Hepatic stellate cell (primary cell): ENCODE results near the gene GATD1.

ENCODE experiments used
- DNase-seq: peaks from one replicate; pipeline ENCODE4 v3.0.0; 2011; ENCODE audit warnings: low spot score

GATD1 gene, protein sequence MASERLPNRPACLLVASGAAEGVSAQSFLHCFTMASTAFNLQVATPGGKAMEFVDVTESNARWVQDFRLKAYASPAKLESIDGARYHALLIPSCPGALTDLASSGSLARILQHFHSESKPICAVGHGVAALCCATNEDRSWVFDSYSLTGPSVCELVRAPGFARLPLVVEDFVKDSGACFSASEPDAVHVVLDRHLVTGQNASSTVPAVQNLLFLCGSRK

DNA sequence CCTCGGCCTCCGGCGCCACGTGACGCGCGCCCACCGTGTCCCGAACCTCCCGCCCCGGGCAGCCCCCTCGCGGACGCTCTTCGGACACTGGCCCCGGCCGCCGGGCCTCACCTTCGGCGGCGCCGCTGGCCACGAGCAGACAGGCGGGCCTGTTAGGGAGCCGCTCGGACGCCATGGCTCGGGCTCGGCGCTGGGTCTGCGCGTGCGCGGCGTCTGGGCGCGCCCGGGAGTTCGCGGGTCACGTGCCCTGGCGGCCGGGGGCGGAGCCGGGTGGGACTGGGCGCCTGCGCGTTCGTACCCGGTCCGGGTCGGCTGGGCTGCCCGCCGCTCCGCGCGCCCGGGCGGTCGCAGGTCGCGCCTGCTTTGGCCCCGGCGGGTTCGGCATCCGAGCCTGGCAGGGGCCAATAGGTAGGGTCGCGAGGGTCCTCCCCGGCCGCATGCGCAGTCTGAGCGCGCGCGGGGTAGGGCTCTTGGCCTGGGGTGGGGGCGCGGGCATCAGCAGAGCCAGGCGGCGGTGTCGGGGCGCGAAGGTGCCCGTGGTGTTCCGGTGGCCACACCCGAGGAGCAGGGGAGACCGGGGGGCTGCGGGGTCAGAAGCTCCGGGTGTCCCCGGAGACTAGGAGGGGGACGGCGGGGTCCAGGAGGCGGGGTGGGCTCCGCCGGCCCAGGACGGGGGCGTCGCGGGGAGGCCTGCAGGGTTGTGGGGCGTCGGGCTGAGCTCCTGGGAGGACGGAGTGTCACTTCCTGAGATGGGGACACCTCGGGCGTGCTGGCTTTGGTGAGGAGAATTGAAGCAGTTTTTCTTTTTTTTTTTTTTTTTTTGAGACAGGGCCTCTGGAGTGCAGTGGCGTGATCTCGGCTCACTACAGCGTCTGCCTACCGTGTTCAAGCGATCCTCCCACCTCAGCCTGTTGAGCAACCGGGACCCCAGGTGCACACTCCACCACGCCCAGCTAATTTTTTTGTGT, at the start of gene GATD1:
GATD1 (minus strand) TSS at position 200 of the 968 bp plus-strand sequence; CDS start at position 175, 25 bp downstream.
- peak; percentile 100 for DNase-seq

DNA sequence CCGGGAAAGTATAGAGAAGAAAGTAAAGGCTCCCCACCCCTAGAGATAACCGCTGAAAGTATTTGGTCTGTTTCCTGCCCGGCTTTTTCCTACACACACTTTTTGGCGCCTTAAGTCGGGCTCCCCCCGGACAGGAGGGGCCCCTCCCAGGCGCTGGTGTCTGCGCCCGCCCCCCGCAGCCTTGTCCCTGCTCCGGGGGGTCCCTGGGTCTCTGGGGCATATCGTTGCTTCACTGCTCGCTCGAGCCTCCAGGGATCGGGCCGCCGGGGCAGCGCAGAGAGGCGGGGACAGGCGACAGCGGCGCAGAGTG, 49.5 kb upstream of the GATD1 start:
- DNase-seq, result no peak

DNA sequence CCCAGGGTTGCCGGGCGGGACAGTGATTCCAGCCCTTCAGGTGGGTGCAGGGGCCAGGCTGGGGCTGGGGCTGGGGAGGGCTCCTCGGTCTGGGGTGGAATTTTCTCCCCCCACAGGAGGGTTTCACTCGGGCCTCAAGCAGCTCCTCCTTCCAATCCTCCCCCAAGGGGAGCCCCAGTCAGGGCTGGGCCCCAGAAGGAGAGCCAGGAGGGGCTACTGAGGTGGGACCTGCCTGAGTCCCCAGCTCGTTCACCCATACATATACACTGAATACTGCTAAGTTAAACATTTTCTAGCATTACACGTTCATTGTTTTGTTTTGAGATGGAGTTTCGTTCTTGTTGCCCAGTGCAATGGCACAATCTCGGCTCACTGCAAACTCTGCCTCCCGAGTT, 48.9 kb upstream of the GATD1 start:
- DNase-seq, result no peak

DNA sequence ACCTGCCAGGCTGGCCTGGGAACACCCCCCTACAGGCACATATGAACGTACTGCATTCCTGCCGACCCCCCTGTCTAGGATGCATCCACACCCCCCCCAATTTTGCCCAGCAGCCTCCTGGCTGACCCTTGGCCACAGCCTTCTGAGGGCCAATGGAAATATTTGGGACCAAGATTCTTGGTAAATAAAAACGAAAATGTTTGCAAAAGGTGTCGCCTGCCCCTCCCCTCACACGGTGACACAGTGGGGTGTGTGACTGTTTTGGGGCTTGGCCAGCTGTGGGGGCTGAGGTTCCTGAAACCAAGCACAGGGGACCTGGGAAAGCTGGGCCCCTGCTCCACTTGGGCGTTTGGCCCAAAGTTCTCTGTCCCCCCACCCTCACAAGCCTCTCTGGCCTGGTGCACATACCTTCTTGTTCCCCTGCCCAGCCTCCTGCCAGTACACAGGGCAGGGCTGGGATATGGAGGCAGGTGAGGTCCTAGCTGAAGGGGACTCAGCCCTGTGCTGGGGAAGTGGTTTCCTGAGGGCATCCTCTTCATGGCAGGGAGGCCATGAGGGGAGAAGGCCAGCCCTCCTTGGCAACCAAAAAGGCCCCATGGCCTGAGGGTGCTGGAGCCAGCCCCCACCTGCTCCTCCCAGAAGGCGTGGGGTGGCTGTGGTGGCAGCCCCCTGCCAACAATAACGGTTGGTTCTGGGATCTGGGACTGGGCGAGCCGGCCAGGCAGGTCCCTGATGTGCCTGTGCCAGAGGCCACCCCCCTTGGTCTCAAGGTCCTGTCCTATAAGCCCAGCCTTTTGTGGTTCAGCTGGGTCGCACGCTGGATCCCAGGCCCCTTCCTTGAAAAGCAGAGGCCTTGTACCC, 48.3 kb upstream of the GATD1 start:
- DNase-seq, result no peak

DNA sequence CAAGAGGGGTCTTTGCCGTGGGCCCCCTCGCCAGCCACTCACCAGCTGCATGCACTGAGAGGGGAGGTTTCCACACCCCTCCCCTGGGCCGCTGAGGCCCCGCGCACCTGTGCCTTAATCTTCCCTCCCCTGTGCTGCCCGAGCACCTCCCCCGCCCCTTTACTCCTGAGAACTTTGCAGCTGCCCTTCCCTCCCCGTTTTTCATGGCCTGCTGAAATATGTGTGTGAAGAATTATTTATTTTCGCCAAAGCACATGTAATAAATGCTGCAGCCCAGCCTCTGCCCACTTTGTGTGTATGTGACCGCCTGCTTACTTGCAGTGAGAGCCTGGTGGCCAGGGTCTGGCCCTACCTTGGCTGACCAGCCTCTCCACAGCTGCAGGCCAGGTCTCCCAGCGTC, 47.7 kb upstream of the GATD1 start:
- DNase-seq, result no peak

DNA sequence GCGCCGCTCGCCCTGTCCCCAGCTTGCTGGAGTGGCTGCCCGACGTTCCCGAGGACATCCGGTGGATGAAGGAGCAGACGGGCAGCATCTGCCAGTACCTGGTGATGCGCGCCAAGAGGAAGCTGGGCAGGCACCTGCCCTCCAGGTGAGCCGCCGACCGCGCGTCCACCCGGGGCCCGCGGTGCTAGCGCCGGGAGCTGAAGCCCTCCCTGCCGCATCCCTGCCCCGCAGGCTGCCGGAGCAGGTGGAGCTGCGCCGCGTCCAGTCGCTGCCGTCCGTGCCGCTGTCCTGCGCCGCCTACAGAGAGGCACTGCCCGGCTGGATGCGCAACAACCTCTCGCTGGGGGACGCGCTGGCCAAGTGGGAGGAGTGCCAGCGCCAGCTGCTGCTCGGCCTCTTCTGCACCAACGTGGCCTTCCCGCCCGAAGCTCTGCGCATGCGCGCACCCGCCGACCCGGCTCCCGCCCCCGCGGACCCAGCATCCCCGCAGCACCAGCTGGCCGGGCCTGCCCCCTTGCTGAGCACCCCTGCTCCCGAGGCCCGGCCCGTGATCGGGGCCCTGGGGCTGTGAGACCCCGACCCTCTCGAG, 47.1 kb upstream of the GATD1 start:
- no peak for DNase-seq

DNA sequence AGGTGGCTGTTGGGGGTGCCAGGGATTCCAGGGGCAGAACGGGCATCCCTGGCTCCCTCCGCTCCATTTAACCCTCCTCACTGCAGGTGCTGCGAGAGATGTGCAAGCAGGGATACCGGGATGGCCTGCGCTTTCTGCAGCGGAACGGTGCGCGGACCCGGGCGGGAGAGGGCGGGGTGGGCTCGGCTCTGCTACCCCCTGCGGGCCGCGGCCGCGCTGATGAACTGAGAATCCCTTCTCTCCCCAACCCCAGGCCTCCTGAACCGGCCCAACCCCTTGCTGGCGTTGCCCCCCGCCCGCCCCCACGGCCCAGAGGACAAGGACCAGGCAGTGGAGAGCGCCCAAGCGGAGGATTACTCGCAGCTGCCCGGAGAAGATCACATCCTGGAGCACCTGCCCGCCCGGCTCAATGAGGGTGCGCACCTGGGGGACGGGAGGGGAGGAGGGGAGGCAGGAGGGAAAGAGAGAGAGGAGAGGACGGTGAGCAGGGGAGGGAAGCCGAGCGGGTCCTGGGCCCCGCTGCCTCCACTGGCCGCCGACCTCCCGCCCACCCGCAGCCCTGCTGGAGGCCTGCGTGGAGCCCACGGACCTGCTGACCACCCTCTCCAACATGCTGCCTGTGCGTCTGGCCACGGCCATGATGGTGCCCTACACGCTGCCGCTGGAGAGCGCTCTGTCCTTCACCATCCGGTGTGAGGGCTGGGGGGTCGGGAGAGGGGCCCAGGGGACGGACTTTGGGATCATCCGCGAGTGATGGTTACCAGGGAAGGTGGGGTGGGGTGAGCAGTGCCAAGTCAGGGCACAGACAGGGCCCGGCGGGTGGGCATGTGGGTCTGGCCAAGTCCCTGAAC, 46.4 kb upstream of the GATD1 start:
- DNase-seq, result no peak

DNA sequence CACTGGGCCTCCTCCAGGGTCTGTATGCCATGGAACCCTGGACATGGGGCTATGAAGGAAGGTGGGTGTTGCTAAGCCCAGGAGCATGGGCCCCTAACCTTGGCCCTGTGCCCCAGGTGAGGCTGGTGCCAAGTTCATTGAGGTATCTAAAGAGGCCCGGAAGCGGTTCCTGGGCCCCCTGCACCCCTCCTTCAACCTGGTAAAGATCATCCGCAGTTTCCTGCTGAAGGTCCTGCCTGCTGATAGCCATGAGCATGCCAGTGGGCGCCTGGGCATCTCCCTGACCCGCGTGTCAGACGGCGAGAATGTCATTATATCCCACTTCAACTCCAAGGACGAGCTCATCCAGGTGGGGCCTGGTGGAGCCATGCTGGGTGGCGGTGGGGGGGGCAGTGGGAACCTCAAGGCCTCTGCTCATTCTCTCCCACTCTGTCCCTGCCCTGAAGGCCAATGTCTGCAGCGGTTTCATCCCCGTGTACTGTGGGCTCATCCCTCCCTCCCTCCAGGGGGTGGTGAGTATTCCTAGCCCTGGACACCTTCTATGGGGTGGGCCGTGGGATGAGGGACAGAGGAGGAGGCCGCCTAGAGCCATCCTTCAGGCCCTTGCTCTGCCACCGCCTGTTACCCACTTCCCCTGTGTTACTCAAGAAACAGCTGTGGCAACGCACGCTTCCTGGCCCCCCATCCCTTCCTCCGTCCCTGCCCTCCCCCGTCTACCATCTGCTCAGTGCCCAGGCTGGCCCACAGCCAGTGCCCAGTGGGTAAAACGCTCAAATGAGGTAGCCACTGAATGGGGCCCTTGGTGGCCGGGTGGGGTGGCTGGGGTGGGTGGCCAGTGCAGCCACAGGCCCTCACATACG, 44.5 kb upstream of the GATD1 start:
- DNase-seq, result no peak

DNA sequence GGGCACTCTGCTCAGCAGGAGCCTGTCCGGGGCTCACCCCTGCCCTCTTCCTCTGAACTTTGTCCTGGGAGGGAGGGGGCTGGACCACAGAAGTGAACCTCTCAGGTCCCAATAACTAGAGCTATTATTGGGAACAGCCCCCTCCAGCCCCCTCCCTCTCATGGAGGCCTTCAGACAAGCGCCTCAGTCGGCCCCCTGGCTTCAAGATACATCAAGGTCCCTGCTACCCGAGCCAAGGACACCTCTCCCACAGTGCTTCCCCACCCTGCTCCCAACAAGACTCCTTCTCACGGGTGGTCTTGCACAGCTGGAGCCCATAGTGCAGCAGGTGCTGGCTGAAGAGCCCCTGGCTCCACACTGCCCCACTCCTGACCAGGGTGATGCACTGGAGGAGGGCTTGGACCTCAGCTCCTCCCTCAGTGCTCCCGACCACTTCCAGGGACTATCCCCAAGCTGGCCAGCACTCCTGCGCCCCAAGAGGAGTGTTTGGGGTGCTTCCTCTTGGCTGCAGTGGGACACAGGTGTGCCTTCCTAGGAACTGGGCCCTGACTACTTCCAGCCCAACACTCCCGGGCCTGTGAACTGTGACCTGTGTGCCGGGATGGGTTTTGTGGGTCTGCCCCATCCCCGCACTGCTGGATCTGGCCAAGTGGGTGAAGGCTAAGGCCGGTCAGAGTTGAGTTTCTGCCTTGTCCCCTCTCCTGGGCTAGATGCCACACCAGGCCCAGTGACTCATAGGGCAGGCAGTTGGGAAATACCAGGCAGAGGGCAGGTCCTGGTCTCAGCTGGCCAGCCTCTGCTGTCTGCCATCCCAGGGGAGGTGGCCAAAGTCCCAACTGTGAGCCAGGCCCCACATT, 43.6 kb upstream of the GATD1 start:
- peak; percentile 89 for DNase-seq

DNA sequence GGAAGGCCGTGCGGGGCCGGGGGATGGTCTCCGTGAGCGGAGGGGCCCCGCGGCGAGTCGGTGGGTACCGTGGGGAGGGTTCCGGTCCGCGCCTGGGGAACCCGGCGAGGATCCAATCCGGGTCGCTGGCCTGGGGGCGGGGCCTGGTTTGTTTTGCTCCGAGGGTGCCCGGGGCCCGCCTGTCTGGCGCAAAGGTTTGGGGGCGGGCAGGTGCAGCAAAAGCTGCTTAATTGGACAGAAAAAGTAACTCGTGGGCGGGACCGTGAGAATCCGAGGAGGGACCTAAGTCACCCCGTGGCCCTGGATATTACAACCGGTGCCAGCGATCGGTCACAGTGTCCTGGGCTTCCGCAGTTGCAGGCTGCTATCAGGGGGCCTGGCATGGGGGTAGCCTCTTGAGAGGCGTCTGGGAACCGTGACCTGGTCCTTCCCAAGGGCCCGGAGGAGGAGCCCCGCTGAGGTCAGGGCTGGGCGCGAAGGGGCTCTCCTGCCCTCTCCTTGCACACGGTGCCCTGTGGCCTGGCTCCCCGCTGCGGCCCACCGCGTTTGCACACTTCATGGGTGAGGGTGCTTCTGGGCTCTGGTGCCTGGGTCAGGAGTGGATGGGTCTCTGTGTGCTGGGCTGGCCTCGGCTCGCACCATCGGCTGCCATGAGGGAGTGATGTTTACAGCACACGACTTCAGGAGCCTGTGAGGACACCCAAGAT, 42.8 kb upstream of the GATD1 start:
- peak; percentile 73 for DNase-seq

DNA sequence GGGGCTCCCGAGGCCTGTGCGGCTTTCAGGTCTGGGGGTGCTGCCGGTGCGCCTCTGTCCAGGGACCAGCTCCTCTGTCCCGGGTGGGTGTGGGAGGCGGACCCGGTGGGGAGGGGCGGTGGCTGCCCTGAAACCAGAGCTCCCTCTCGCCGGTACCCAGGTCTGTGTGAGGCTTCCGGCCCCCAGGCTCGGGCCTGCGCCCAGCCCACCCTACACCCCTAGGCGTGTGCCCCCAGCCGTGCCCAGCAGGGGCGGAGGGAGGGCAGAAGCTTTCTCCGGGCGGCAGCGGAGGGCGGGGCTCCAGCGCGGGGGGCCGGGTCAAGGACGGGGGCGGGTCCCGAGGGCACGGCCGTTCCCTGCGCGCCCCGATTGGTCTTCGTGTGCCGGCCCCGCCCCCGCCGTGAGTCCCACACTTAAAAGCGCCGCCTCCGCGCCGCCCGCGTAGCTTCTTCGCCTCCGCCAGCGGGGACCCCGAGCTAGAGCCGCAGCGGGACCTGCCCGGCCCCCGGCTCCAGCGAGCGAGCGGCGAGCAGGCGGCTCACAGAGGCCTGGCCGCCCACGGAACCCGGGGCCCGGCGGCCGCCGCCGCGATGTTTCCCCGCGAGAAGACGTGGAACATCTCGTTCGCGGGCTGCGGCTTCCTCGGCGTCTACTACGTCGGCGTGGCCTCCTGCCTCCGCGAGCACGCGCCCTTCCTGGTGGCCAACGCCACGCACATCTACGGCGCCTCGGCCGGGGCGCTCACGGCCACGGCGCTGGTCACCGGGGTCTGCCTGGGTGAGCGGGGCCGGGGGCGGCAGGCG, 42.0 kb upstream of the GATD1 start:
- peak; percentile 89 for DNase-seq

DNA sequence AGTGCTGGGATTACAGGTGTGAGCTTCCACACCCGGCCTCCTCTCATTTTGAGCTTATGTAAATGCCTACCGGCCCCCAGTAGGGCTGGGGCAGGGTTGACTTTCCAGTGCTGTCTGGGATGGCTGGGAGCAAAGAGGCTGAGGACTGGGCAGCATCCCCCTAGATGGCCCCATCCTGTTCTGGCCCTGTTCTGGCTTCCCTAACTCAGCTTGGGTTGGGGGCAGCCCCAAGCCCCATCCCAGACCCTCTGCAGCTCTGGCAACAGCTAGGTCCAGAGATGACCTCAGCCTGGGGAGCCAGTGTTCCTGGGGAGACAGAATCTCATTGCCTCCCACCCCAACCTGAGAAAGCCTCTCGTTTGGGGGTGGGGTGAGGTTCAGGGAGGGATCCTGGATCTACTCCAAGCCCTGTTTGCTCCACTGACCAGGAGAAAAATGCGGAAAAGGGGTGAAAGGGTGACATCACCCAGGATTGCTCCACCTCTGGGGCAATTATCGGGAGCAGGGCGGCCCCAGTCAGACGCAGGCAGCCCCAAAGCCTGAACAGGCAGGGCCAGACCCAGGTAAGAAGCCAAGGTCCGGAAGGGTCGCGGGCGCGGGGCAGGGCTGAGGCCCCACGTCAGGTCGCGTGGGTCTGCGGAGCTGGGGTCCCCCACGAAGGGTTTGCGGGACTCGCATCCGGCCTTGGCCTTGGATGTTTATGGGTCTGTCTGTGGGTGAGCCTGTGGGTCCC, 41.3 kb upstream of the GATD1 start, which contains the start of gene PNPLA2:
PNPLA2 (plus strand) TSS at position 519 of the 733 bp plus-strand sequence. CDS start 805 bp downstream, outside the sequence.
- DNase-seq, result peak; percentile 67

DNA sequence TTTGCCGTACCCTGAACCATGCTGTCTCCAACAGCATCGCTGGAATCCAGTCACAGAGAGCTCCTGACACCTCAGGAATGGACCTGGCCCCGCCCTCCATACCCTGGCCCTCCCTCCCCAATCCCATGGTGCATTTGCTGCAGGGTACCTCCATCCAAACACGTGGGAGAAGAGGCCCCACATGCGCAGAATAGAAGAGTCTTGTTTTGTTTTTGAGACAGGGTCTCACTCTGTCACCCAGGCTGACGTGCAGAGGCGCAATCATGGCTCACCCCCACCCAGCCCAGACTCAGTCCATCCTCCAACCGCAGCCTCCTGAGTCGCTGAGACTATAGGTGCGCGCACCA, 39.1 kb upstream of the GATD1 start:
- no peak for DNase-seq

DNA sequence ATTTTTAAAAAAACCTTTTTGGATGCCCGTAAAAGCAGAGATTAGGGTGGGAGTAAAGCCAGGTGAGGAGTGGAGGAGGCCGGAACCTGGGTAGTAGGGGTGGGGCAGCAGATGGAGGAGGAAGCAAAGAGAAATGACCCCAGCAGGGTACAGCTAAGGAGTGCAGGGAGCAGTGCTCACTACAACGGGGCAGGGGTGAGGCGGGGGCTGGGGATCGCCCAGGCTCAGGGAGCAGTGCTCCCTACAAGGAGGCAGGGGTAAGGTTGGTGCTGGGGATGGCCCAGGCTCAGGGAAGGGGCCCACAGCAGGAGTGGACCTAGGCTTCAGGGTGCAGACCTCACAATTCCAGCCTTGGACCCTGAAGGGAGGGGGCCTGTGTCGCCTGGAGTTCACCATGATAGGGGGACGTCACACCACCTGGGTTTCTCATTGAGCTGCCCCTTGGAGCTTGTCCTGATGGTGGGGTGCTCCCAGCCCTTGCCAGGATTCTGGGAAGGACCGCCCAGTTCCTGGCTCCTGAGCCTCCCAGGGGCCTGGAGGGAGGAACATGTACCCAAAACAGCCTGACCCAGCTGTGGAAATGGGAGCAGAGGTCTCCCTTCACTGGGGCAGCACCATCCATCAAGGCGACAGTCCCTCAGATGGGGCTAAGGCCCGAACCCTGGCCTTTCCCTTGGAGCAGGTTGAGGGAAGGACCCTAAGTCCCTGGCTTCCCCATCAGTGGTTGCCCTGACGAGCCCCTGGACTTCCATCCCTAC, 38.6 kb upstream of the GATD1 start:
- no peak for DNase-seq

DNA sequence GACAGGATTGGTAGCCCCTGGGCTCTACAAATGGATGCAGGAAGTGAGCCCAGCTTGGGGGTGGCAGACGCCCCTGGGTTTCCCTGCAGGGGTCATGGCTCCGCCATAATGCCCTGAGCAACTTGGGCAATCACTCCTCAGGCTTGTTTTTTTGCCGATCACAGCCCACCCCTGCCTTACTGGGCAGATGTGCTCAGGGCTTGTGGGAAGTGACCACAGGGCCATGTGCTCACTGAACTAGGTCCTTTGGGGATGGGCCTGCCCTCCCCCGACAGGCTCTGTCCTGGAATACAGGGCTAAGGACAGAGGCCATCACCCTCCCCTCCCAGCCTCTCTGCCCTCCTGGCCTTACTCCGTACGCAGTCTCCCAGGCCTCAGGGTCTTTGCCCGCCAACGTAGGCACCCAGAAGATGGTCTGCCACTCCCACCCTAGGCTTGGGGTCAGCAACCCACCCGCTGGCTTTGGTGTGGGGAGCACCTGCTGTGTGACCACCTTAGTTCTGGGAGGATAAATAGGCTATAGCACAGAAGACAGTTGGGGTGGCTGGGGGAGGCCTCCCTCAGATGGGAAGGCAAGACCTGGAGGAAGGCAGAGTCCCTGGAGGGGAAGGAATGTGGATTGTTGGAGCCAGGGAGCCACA, 36.3 kb upstream of the GATD1 start:
- DNase-seq, result no peak

DNA sequence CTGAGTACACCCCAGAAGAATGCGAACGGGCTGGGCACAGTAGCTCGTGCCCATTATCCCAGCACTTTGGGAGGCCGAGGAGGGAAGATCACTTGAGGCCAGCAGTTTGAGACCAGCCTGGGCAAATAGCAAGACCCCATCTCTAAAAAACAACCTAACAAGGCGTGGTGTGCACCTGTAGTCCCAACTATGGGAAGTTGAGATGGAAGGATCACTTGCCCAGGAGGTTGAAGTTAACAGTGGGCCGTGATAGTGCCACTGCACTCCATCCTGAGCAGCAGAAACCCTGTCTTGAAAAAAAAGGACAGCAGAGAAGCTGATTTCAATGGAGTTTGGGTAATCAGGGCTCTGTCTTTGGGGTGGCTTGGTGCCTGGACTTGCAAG, 35.8 kb upstream of the GATD1 start:
- DNase-seq, result no peak
